OCI-LY3 (cell line): ENCODE results near the gene LPCAT1.

Experiments
- H2AFZ ChIP-seq: fragments of 200-600, 300-600 bp; shearing (Covaris generic); 2 replicates; pipeline ENCODE4 v1.6.0; 2014; ENCODE audit warnings: antibody characterized with exemption, low read depth, low read length
- H3K27ac ChIP-seq: fragments of 200-600, 300-600 bp; sonication (generic); 2 replicates; pipeline ENCODE4 v1.5.1; 2014; ENCODE audit warnings: mild to moderate bottlenecking, low read length, moderate library complexity, mixed read lengths
- H3K27me3 ChIP-seq: fragments of 200-600, 300-600 bp; sonication (generic); 2 replicates; pipeline ENCODE4 v1.6.1; 2014; ENCODE audit warnings: low read depth, low read length, mixed read lengths
- H3K36me3 ChIP-seq: fragments of 200-600, 300-600 bp; sonication (generic); replicated peaks from 2 replicates; pipeline ENCODE3; 2014; ENCODE audit warnings: low read depth, low read length, mixed read lengths
- H3K4me1 ChIP-seq: fragments of 300-600, 200-600 bp; sonication (generic); 2 replicates; pipeline ENCODE4 v1.6.1; 2014; ENCODE audit warnings: low read length, mixed read lengths
- H3K4me2 ChIP-seq: fragments of 200-600, 300-600 bp; sonication (generic); 2 replicates; pipeline ENCODE4 v1.6.1; 2014; ENCODE audit warnings: low read length, mixed read lengths
- H3K4me3 ChIP-seq: fragments of 300-600, 200-600 bp; sonication (generic); 2 replicates; pipeline ENCODE4 v1.5.1; 2014; ENCODE audit warnings: antibody characterized with exemption, mild to moderate bottlenecking, low read length, moderate library complexity
- H3K79me2 ChIP-seq: fragments of 300-600, 200-600 bp; shearing (Covaris generic); 2 replicates; pipeline ENCODE4 v1.6.1; 2014; ENCODE audit warnings: mild to moderate bottlenecking, low read length, mixed read lengths
- H3K9ac ChIP-seq: fragments of 300-600, 200-600 bp; shearing (Covaris generic); 2 replicates; pipeline ENCODE4 v1.6.0; 2014; ENCODE audit warnings: mild to moderate bottlenecking, low read length, moderate library complexity
- H3K9me3 ChIP-seq: fragments of 200-600, 300-600 bp; shearing (Covaris generic); 2 replicates; pipeline ENCODE4 v1.6.1; 2014; ENCODE audit warnings: low read length, mixed read lengths; ENCODE audit not compliant: insufficient read depth
- H4K20me1 ChIP-seq: fragments of 200-600, 300-600 bp; sonication (generic); 2 replicates; pipeline ENCODE4 v1.6.1; 2016; ENCODE audit warnings: low read length, mixed read lengths; ENCODE audit not compliant: insufficient read depth
- CTCF ChIP-seq: fragments of 200-600, 300-600 bp; sonication (generic); IDR thresholded peaks from 2 replicates; pipeline ENCODE4 v1.5.1; 2014; ENCODE audit warnings: antibody characterized with exemption, low read length, low read depth
- EZH2phosphoT487 ChIP-seq: fragments of 200-600 bp; shearing (Covaris generic); IDR thresholded peaks from 2 replicates; pipeline ENCODE4 v1.6.1; 2018; ENCODE audit warnings: antibody characterized with exemption, mixed run types, low read depth

Gene LPCAT1

GRCh38 chr5:1464096-1464446 lies 59.7 kb downstream of the LPCAT1 start:
- Histone ChIP-seq H3K9ac (no peak overlapping the region), H3K36me3 (peaks cover 95% of the 10 kb centered on the region)

GRCh38 chr5:1463326-1464095 lies 60.2 kb downstream of the LPCAT1 start:
- no peak overlapping the region for H3K9ac ChIP-seq
- peaks cover 91% of the 10 kb centered on the region for H3K36me3 ChIP-seq
- no peaks in the 10 kb centered on the region for H3K79me2 ChIP-seq
- H3K4me2 ChIP-seq, result no peak overlapping the region
- no peaks in the 10 kb centered on the region for H3K4me1 ChIP-seq
- H3K4me3 ChIP-seq, result no peak overlapping the region
- no peaks in the 10 kb centered on the region for H4K20me1 ChIP-seq
- TF ChIP-seq CTCF, result no peak
- TF ChIP-seq EZH2phosphoT487, result no peak
- no peak overlapping the region for H3K27ac ChIP-seq
- H3K9me3 ChIP-seq, result 0 out of 2 replicates have a peak, but pooled peaks cover under 1% of the 10 kb centered on the region
- H2AFZ ChIP-seq, result no peak overlapping the region
- H3K27me3 ChIP-seq, result no peaks in the 10 kb centered on the region

More at GRCh38 chr5:1464096-1464446, 59.7 kb downstream of the LPCAT1 start:
- H3K27me3 ChIP-seq, result no peaks in the 10 kb centered on the region
- no peak overlapping the region for H3K4me2 ChIP-seq
- H3K4me3 ChIP-seq, result no peak overlapping the region
- no peaks in the 10 kb centered on the region for H3K79me2 ChIP-seq
- H3K9me3 ChIP-seq, result no peaks in the 10 kb centered on the region
- no peak overlapping the region for H3K27ac ChIP-seq
- no peaks in the 10 kb centered on the region for H3K4me1 ChIP-seq
- H4K20me1 ChIP-seq, result no peaks in the 10 kb centered on the region
- H2AFZ ChIP-seq, result no peak overlapping the region
- TF ChIP-seq CTCF, result no peak
- no peak for TF ChIP-seq EZH2phosphoT487

GRCh38 chr5:1462358-1462757 lies 61.4 kb downstream of the LPCAT1 start:
- Histone ChIP-seq H3K27ac (no peak overlapping the region), H3K9ac (no peak overlapping the region), H2AFZ (no peak overlapping the region), H3K4me1 (no peaks in the 10 kb centered on the region), H4K20me1 (no peaks in the 10 kb centered on the region), H3K79me2 (no peaks in the 10 kb centered on the region), H3K4me3 (no peak overlapping the region), H3K27me3 (no peaks in the 10 kb centered on the region), H3K4me2 (no peak overlapping the region), H3K9me3 (0 out of 2 replicates have a peak, but pooled peaks cover 6% of the 10 kb centered on the region), H3K36me3 (peaks cover 91% of the 10 kb centered on the region)
- TF ChIP-seq EZH2phosphoT487 (no peak), CTCF (no peak)

GRCh38 chr5:1461396-1461795 lies 62.4 kb downstream of the LPCAT1 start:
- no peaks in the 10 kb centered on the region for H4K20me1 ChIP-seq
- H3K79me2 ChIP-seq, result no peaks in the 10 kb centered on the region
- H3K9ac ChIP-seq, result no peak overlapping the region
- H3K4me1 ChIP-seq, result no peaks in the 10 kb centered on the region
- H3K36me3 ChIP-seq, result peaks cover 88% of the 10 kb centered on the region
- H3K27me3 ChIP-seq, result no peaks in the 10 kb centered on the region
- H2AFZ ChIP-seq, result no peak overlapping the region
- H3K4me3 ChIP-seq, result no peak overlapping the region
- H3K27ac ChIP-seq, result no peak overlapping the region
- 0 out of 2 replicates have a peak, but pooled peaks cover 6% of the 10 kb centered on the region for H3K9me3 ChIP-seq
- TF ChIP-seq EZH2phosphoT487, result no peak
- TF ChIP-seq CTCF, result no peak
- H3K4me2 ChIP-seq, result no peak overlapping the region
